HG03064 (cell line): ENCODE data around the gene MAEA.

Source experiments
- ATAC-seq: cut with Tn5 transposase; IDR thresholded peaks from one replicate; pipeline ENCODE4 v1.9.1; 2021; ENCODE audit warnings: low read depth; ENCODE audit not compliant: unreplicated experiment

The MAEA gene

GRCh38 chr4:1349359-1350168, 59.9 kb downstream of the MAEA start:
- ATAC-seq = no peak

- no peak for ATAC-seq
Measured at GRCh38 chr4:1350169-1350520, 60.5 kb downstream of the MAEA start.

GRCh38 chr4:1351854-1352566, 62.3 kb downstream of the MAEA start:
- no peak for ATAC-seq

- no peak for ATAC-seq
Measured at GRCh38 chr4:1352567-1352900, 62.8 kb downstream of the MAEA start.

GRCh38 chr4:1353186-1354055, 63.7 kb downstream of the MAEA start:
- ATAC-seq = no peak

GRCh38 chr4:1354136-1354982, 64.7 kb downstream of the MAEA start:
- ATAC-seq = no peak

GRCh38 chr4:1354983-1355275, 65.2 kb downstream of the MAEA start:
- ATAC-seq = no peak

GRCh38 chr4:1355378-1355777, 65.7 kb downstream of the MAEA start:
- no peak for ATAC-seq

GRCh38 chr4:1356181-1356998, 66.7 kb downstream of the MAEA start:
- no peak for ATAC-seq

- no peak for ATAC-seq
Measured at GRCh38 chr4:1357356-1358248, 67.9 kb downstream of the MAEA start.

- no peak for ATAC-seq
Measured at GRCh38 chr4:1358421-1359143, 68.9 kb downstream of the MAEA start.

GRCh38 chr4:1359144-1359501, 69.4 kb downstream of the MAEA start:
- ATAC-seq = no peak

- ATAC-seq = no peak
Measured at GRCh38 chr4:1359976-1360375, 70.3 kb downstream of the MAEA start.

GRCh38 chr4:1360423-1361283, 71.0 kb downstream of the MAEA start:
- no peak for ATAC-seq

GRCh38 chr4:1361431-1361830, 71.7 kb downstream of the MAEA start:
- ATAC-seq = no peak

GRCh38 chr4:1362046-1362445, 72.4 kb downstream of the MAEA start:
- no peak for ATAC-seq

- no peak for ATAC-seq
Measured at GRCh38 chr4:1362521-1362920, 72.8 kb downstream of the MAEA start.
